Stimulated activated CD4-positive, alpha-beta T cell treated with anti-CD3 and anti-CD28 coated beads, Interleukin-2, amount 100 ng/mL, for 4 hours (primary cell): Measurements from ENCODE around the gene LEMD3.

Source experiments
- DNase-seq: peaks from one replicate; pipeline ENCODE4 v3.0.0-alpha.2; 2020; ENCODE audit warnings: low read depth

LEMD3 gene

DNA sequence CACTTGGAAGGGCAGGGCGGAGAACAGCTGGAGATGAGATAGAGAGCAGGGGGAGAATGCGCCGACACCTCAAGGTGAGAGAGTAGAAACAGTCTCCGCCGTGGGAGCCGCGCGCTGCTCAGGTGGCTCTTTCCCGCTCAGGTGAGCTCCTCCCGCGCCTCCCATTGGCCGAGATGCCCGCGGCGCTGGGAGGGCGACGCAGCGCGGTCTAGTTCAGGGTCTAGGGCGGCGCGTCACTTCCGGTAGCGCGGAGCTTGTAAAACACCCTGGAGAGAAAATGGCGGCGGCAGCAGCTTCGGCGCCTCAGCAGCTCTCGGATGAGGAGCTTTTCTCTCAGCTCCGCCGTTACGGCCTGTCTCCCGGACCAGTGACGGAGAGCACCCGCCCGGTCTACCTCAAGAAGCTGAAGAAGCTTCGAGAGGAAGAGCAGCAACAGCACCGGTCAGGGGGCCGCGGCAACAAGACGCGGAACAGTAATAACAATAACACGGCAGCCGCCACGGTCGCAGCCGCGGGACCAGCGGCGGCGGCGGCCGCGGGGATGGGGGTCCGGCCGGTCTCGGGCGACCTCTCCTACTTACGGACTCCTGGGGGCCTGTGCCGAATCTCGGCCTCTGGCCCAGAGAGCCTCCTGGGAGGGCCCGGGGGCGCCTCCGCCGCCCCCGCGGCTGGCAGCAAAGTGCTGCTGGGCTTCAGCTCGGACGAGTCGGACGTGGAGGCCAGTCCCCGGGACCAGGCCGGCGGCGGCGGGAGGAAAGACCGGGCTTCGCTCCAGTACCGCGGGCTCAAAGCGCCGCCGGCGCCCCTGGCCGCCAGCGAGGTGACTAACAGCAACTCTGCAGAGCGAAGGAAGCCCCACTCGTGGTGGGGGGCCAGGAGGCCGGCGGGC, at the start of gene LEMD3:
LEMD3 (plus strand) TSS at position 264 of the 889 bp plus-strand sequence; CDS start at position 278, 14 bp downstream.
- DNase-seq, result peak; percentile 92

DNA sequence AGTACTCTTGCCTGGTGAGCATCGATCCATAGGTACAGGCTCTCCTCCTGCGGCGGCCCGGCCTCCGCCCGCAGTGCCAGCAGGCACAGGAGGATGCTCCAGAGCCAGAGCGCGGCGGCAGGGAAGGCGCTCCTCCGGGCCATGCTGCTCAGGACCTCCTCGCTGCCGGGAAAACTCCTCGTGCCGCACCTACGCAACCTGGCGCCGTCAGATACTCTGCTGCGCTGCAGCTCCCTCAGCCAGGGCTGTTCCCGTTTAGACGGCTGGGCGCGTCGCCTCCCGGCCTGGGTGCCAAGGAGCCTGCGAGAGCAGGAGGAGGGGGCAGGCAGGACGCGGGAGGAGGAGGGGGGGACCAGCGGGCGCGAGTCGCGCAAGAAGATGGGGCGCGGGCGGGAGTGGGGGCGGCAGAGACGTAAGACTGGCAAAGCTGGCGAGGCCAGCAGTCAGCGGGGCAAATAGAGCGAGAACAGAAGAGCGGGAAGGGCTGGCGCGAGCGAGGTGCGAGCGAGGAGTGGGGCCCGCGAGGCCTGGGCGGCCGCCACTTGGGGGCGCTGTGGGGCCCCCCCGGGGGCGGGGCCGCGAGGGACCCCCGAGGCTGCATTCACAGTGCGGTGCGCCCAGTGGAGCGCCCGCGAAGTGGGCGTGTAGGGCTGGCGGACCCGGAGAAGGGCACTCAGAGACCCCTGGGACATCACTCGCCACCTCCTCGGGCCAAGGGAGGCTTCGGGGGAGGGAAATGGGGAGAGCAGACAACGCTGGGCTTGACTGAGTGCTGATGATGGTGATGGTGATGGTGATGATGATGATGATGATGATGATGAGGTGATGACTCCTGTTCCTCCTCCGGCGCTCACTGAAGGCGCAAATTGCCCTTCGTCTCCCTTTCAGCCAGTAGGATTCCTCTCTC, 48.1 kb upstream of the LEMD3 start, which contains the start of gene WIF1:
WIF1 (minus strand) TSS at position 257 of the 907 bp plus-strand sequence; CDS start at position 143, 114 bp downstream.
- peak; percentile 29 for DNase-seq

DNA sequence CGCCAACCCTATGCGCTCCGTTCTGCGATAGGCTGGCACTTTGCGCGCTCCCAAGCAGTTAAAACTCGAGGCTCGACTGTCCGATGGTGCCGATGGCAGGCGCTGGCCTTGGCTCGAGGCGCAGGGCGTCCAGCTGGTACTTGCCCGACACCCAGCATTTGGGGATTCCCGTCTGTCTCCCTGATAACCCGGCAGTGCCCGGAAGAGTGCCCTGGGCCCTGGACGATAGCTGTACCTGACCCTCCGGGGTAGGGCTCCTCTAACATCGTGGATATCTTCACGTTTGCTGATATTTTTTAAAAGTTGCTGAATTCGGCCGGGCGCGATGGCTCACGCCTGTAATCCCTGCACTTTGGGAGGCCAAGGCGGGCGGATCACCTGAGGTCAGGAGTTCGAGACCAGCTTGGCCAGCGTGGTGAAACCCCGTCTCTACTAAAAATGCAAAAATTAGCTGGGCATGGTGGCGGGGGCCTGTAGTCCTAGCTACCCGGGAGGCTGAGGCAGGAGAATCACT, 47.4 kb upstream of the LEMD3 start:
- no peak for DNase-seq

DNA sequence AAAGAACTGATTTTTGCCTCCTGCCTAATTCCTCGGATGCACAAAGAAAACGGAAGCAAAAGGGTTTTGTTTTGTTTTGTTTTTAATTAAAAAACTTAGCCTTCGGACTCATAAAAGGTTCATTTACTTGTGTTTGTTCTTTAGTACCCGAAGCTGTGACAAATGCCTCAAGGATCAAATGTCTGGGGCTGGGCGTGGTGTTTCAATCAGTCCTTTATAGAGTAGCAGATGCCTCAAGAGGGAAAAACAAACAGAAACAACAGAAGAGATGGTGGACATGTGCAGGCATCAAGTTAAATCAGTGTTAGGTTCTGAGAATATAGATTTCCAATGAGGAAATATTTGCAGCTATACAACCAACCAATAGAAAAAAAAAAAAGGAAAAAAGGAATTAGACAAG, 46.7 kb upstream of the LEMD3 start:
- DNase-seq, result no peak

DNA sequence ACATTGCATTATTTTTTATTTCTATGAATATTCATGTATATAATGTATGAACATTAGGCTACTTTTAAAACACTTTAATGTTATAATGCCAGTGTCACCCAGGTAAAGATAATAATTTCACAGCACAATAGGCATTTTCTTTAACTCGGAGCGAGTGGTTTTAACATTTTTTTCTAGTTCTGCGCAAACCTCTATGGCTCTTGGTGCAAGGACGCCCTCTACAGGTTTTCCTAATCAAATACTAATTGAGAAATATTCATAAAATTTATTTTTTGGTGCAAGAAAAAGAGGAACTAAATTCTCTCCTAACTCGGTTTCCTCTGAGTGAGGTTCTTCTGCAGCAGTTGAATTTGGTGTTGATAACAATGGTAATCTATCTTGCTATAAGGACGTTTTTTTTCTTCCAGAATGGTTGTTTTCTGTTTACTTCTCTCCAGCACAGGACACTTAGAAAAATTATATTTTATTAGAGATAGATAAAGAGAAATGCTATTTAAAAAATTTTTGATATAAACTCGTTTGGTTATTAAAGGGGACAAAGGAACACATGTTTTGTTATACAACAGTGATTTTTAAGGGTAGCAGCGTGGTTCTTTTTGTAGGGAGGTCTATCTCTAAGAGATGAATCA, 45.8 kb upstream of the LEMD3 start:
- no peak for DNase-seq

DNA sequence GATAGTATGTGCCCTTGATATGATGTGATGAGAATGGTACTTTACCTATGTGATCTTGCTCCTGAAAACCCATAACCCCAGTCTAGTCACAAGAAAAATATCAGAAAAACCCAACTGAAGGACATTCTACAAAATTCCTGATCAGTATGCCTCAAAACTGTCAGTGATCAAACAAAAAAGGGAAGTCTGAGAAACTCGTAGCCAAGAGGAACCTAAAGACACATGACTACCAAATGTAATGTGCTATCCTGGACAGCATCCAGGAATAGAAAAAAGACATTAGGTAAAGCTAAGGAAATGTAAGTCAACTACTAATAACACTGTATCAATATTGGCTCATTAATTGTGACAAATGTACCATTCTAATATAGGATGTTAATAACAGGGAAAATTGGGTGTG, 44.1 kb upstream of the LEMD3 start:
- DNase-seq, result no peak

DNA sequence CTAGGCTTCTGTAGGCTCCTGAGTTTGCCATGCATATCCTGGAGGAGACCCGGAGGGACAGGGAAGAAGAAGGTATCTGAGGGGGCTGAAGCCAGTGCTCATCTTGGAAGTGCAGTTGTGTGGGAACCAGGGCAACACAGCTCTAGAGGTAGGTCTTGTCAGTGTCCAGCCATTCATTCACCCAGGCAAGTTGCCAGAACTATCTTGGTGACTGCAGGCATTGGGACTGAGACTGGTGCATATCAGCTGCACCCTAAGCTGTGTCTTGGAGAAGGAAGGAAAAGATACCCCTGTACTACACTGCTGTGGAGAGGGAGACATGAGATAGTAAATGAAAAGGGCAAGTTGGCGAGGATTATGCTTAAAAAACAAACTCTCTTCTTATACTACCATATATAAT, 43.4 kb upstream of the LEMD3 start:
- DNase-seq, result no peak

DNA sequence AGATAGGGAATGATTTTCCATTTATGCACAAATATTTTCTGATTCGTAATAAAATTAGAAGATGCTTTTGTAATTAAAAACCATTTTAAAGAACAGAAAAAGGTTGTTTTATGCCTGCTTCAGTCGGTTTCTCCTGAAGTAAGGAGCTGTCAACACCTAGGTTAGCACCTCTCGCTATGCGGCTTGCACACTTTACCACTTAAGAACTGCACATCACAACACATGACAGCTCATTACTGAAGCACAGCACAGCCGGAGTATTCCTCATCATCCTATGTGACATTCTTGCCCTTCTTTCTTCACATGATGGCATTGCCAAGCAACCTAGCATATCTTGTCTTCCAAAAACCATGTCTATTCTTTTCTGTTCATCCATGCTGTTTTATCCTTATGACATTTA, 42.9 kb upstream of the LEMD3 start:
- no peak for DNase-seq

DNA sequence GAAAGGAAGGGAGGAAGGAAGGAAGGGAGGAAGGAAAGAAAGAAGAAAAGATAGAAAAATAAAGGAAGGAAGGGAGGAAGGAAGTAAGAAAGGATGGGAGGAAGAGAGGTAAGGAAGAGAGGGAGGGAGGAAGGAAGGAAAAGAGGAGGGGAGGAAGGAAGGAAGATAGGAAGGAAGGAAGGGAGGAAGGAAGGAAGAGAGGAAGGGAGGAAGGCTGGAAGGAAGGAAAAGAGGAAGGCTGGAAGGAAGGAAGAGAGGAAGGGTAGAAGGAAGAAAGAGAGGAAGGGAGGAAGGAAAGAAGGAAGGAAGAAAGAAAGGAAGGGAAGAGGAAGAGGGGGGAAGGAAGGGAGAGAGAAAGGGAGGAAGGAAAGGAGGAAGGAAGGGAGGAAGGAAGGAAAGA, 35.5 kb upstream of the LEMD3 start:
- no peak for DNase-seq

DNA sequence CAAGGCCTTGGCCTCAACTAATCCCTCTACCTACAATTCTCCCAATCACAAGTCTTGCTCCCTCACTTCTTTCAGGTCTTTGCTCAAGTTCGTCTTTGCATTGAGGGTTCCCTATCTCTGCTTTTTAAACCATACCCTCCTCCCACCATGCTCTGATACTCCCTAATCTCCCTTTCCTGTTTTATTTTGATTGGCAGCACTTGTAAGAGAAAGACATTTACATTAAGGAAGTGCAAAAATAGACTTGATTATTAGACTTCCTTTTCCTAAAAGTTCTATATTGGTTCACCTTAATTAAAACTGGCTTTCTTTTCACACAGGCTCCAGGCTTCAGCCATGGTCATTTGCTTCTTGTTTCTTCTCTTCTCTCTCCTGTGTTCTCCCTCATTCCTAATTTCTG, 30.0 kb upstream of the LEMD3 start:
- DNase-seq, result no peak

DNA sequence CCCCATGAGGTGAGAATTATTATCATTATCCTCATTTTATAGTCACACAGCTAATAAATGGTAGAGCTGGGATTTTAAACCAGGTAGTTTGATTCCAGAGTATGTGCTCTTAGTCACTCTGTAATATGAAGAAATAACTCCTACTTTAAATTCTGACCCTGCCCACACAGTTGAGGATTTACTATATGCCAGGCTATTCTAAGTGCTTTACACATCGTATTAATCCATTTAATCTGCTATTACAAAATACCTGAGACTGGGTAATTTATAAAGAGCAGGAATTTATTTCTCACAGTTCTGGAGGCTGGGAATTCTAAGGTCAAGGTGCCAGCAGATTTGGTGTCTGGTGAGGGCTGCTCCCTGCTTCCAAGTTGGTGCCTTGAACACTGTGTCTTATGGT, 28.6 kb upstream of the LEMD3 start:
- DNase-seq, result no peak

DNA sequence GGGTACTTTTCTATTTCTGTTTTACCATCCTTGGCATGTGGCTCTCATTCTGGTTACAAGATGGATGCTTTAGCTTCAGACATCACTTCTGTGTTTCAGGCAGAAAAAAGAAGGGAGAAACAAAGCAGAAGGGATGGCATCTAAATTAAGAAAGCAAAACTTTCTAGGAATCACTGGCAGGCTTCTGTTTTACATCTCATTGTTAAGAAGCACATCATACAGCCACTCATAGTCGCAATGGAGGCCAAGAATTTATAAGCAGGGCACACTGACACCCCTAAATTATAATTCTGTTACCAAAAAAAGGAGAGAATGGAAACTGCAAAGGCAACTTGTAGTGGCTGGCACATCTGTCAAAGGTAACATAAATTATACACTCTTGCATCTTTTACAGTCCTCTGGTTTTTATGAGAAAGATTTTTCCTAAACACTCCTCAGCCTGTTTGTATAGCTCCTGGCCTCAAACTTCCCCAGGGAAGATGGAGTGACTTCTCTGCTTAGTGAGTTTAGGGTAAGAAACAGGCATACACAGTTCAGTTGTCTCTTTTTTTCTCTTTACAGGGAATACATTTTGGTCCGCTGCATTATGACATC, 22.0 kb upstream of the LEMD3 start:
- DNase-seq, result no peak

DNA sequence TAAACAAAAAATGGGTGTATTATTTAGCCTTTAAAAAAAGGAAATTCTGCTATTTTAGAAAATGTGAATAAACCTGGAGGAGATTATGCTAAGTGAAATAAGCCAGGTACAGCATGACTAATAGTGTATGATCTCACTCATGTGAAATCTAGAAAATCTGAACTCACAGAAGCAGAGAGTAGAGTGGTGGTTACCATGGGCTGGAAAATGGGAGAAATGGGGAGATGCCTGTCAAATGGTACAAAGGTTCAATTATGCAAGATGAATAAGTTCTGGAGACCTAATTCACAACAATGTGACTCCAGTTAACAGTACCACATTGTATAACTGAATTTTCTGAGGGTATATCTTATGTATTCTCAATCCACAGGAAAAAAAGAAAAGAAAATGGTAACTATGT, 17.4 kb upstream of the LEMD3 start:
- no peak for DNase-seq

DNA sequence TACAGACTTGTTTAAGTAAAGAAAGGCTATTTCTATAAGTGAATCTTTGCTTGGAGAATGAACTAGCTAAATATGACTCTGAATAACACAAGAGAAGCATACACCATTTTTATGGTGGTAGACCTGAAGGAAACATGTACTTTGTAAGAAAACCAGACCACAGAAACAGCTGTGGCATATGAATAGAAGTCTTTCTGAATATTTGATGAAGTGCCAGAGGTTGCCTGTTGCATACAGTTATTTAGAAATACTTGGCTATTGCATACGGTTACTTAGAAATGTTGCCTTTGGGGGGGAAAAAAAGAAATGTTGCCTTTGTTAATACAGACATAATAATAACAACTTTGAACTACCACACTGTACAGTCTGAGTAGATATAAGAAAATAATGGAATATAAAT, 16.8 kb upstream of the LEMD3 start:
- no peak for DNase-seq

DNA sequence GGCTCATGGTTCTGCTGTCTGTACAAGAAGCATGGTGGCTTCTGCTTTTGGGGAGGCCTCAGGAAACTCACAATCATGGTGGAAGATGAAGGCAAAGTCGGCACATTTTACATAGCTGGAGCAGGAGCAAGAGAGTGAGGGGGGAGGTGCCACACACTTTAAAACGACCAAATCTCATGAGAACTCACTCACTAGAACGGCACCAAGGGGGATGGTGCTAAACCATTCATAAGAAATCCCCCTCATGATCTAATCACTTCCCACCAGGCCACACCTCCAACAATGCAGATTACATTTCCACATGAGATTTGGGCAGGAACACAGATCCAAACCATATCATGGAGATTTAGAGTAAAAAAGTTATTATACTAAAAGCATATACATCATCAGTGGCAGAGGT, 13.6 kb upstream of the LEMD3 start:
- no peak for DNase-seq

DNA sequence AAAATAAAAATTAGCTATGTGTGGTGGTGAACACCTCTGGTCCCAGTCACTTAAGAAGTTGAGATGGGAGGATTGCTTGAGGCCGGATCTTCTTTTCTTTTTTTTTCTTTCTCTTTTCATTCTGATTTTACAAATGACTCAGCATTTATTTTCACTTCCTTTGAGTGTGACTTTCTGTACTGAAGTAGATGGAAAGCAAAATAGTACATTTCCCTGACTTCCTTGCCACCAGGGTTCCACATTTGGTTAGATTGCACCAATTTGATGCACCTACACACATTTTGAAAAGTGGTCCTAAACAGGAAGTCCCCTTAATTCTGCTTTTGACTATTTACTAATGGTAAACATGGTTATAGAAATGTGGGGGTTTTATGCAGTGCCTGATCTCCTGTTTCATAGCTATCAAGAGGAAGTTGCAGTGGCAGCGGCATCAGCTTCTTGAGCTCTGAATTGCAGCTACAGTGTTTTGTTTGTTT, 13.0 kb upstream of the LEMD3 start:
- DNase-seq, result no peak

DNA sequence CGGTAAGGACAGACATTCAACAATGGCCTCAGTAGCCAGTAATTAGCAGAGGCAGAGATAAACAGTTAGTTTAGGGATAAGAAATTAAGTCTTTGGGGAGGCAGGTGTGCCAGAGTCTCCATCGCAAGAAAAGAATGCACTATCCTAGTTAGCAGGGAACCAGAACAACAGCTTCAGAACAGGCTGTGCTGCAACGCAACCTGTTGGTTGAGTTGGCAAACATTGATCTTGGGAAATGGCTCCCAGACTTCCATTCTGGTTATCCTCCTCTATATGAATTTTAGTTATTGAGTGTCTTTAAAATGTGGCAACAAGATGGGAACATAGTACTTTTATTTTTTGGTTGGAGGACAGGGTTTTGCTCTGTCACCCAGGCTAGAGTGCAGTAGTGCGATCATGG, 12.3 kb upstream of the LEMD3 start:
- no peak for DNase-seq

DNA sequence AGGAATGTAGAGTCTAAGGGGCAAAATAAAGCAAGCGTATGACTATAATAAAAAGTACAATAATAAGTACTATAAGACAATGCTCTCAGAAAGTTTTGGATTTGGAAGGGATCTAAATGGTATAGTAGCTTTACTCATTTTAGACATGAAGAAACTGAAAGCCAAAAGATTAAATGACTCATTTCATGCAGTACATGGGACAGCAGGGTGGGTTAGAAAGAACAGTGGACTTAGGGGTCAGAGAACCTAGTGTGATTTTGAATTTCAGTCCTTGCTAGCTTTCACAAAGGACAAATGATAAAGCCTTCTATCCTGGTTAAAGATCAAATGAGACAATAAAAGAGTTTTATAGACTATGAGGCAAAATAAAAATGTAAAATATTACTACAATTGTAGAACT, 6.8 kb upstream of the LEMD3 start:
- DNase-seq, result no peak

DNA sequence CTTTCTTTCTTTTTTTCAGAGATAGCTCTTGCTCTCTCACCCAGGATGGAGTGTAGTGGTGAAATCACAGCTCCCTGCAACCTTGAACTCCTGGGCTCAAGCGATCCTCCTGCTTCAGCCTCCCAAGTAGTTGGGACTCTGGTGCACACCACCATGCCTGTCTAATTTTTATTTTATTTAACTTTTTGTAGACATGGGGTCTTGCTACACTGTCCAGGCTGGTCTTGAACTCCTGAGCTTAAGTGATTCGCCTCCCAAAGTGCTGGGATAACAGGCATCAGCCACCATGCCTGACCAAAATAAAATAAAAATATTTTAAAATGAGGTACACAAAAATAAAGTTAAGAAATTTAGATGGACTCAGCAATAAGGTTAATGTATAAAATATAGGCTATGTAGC, 5.1 kb upstream of the LEMD3 start:
- no peak for DNase-seq

DNA sequence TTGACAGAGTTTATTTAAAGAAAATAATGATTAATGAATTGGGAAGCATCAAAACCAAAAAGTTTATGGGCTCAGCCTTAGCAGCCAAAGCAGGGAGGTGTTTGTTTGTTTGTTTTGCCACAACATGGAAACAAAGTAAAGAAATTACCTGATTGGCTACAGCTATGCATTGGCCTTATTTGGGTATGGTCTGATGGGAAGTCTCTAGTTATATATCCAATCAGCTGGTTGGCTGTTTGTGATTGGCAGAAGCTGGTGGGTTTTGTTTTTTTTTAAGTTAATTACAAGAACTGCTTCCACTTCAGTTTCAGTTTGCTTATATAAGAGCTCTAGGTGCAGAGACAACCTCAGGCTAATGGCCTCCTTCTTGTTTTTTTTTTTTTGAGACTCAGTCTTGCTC, 4.6 kb upstream of the LEMD3 start:
- no peak for DNase-seq

DNA sequence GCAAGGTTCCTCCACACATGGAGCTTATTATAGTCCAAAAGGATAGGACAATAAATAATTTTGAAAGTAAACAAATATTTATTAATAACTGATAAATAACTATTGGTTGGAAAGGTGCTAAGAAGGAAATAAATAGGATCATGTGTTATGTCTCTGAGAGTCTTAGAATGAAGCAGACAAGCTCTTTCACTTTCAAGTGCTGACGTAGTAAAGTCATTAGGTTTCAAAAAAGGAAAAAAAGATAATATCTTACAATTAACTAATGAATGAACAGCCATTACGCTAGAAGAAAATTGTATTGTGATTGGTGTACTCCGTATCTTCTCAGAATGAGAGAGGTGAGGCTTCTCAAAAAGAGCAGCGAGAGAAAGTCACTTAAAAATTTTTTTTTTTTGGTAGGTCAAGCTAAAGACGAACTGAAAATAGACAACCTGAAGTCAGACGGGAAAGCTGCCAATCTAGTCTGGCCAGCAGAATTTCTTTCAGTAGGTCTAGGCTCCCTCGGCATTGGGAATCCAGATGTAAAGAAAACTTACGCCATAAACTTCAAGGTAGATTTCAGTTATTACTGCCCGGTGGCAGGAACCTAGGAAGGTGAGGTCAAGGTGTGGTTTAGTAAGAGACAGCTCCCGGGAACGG, 583 bp upstream of the LEMD3 start:
- no peak for DNase-seq
